ENCODE measurements around the gene TROAP.
"Not testable (repeated sequence)": the region's sequence is repeated elsewhere in the genome, so short reads cannot be mapped to it uniquely, and the experiment has no call there.

The TROAP gene

GRCh38 chr12:49304161-49304560, 18.9 kb upstream of the TROAP start:
- DNase-seq (ENCODE audit: low spot score), result no peak
- in situ Hi-C loops (cut with MboI; ENCODE audit: low sequenced_read_pairs, unreplicated experiment), result no loop called here
- no peak for TF ChIP-seq CTCF (IDR thresholded peaks at IDR 0.05; ENCODE audit: borderline replicate concordance, control extremely low read depth, extremely low read depth, insufficient read depth, missing control alignments)

- no peak for DNase-seq (ENCODE audit: low spot score)
- no peak for TF ChIP-seq CTCF (IDR thresholded peaks at IDR 0.05; ENCODE audit: borderline replicate concordance, control extremely low read depth, extremely low read depth, insufficient read depth, missing control alignments)
- in situ Hi-C loops (cut with MboI; ENCODE audit: low sequenced_read_pairs, unreplicated experiment), result no loop called here
Observed at GRCh38 chr12:49305762-49306510, 17.1 kb upstream of the TROAP start.

- no peak for TF ChIP-seq CTCF (IDR thresholded peaks at IDR 0.05; ENCODE audit: borderline replicate concordance, control extremely low read depth, extremely low read depth, insufficient read depth, missing control alignments)
- DNase-seq (ENCODE audit: low spot score), result no peak
- in situ Hi-C loops (cut with MboI; ENCODE audit: low sequenced_read_pairs, unreplicated experiment), result no loop called here
Observed at GRCh38 chr12:49309386-49309785, 13.7 kb upstream of the TROAP start.

GRCh38 chr12:49310451-49311000, 12.5 kb upstream of the TROAP start:
- in situ Hi-C loops (cut with MboI; ENCODE audit: low sequenced_read_pairs, unreplicated experiment); DNase-seq (ENCODE audit: low spot score): not testable (repeated sequence)

GRCh38 chr12:49314811-49315210, 8.2 kb upstream of the TROAP start:
- DNase-seq (ENCODE audit: low spot score), result no peak
- TF ChIP-seq CTCF (IDR thresholded peaks at IDR 0.05; ENCODE audit: borderline replicate concordance, control extremely low read depth, extremely low read depth, insufficient read depth, missing control alignments), result no peak
- in situ Hi-C loops (cut with MboI; ENCODE audit: low sequenced_read_pairs, unreplicated experiment), result no loop called here

GRCh38 chr12:49317118-49317517, 5.9 kb upstream of the TROAP start:
- DNase-seq (ENCODE audit: low spot score); in situ Hi-C loops (cut with MboI; ENCODE audit: low sequenced_read_pairs, unreplicated experiment): not testable (repeated sequence)

GRCh38 chr12:49320411-49321103, 2.5 kb upstream of the TROAP start:
- in situ Hi-C loops (cut with MboI; ENCODE audit: low sequenced_read_pairs, unreplicated experiment); DNase-seq (ENCODE audit: low spot score): not testable (repeated sequence)

- TF ChIP-seq CTCF (IDR thresholded peaks at IDR 0.05; ENCODE audit: borderline replicate concordance, control extremely low read depth, extremely low read depth, insufficient read depth, missing control alignments), result no peak
- in situ Hi-C loops (cut with MboI; ENCODE audit: low sequenced_read_pairs, unreplicated experiment), result no loop called here
- no peak for DNase-seq (ENCODE audit: low spot score)
Observed at GRCh38 chr12:49322367-49322707, 718 bp upstream of the TROAP start.

All from GM13976 (cell line).